Natural killer cell (primary cell): Measurements from ENCODE around the gene CHTOP. TPM values are rescaled to one million over a fixed set of nuclear protein-coding genes. Genes with fewer than 3 reads are reported as not detected.

ENCODE experiments used
- ATAC-seq, 3 donors: fragments of 150-1000 bp in 2 of 3; fragments of 200-7000 bp in 1 of 3; cut with Tn5 transposase; 1 replicate in 1 of 3; 2 replicates in 2 of 3; pipeline ENCODE4 v1.10.0; 2021; ENCODE audit warnings: mild to moderate bottlenecking in 2 of 3, moderate library complexity in 2 of 3
- DNase-seq, 2 donors: peaks; one replicate each; pipeline versions ENCODE4 v3.0.0 to v3.0.0-alpha.2; 2013 to 2021; ENCODE audit warnings: mixed read lengths in 1 of 2
- H3K27ac ChIP-seq: one replicate; pipeline ENCODE4 v1.5.1; 2013; ENCODE audit warnings: mild to moderate bottlenecking, low read length
- H3K27me3 ChIP-seq: one replicate; pipeline ENCODE4 v1.6.1; 2013; ENCODE audit warnings: low read length; ENCODE audit not compliant: control insufficient read depth, insufficient read depth
- H3K36me3 ChIP-seq: one replicate; pipeline ENCODE4 v1.6.1; 2013; ENCODE audit warnings: low read length; ENCODE audit not compliant: control insufficient read depth, insufficient read depth
- H3K4me1 ChIP-seq: one replicate; pipeline ENCODE4 v1.6.1; 2013; ENCODE audit warnings: low read length; ENCODE audit not compliant: control insufficient read depth, insufficient read depth
- H3K4me3 ChIP-seq: one replicate; pipeline ENCODE4 v1.5.1; 2013; ENCODE audit warnings: low read length
- H3K9me3 ChIP-seq: one replicate; pipeline ENCODE4 v1.6.1; 2013; ENCODE audit warnings: low read length; ENCODE audit not compliant: control insufficient read depth, insufficient read depth
- H3K27ac Mint-ChIP-seq, 2 donors: one replicate each; pipeline ENCODE4 v1.8.0; 2022; ENCODE audit warnings: mild to moderate bottlenecking in 2 of 2, mixed read lengths in 2 of 2, moderate library complexity in 1 of 2
- H3K27me3 Mint-ChIP-seq, 2 donors: one replicate each; pipeline ENCODE4 v1.8.0; 2022; ENCODE audit warnings: low read depth in 2 of 2, mixed read lengths in 2 of 2
- H3K36me3 Mint-ChIP-seq: one replicate; pipeline ENCODE4 v1.8.0; 2022; ENCODE audit warnings: mixed read lengths
- H3K4me1 Mint-ChIP-seq, 2 donors: one replicate each; pipeline ENCODE4 v1.8.0; 2022; ENCODE audit warnings: mixed read lengths in 2 of 2
- H3K4me3 Mint-ChIP-seq: one replicate; pipeline ENCODE4 v1.8.0; 2022; ENCODE audit warnings: mild to moderate bottlenecking, moderate library complexity, mixed read lengths
- H3K9me3 Mint-ChIP-seq, 2 donors: one replicate each; pipeline ENCODE4 v1.8.0; 2022; ENCODE audit warnings: mixed read lengths in 2 of 2
- WGBS: methylation state at CpG from one replicate; pipeline ENCODE4 v1.1.7; 2013; ENCODE audit warnings: missing lambda C conversion rate; ENCODE audit not compliant: insufficient coverage; 5-methylcytosine and 5-hydroxymethylcytosine counted together
- intact Hi-C: fragments of 100-400 bp; cut with micrococcal nuclease; formaldehyde crosslinking; loops from one replicate; pipeline ENCODE4 v1.14.2; 2022
- total RNA-seq, 4 donors: library from RNA; stranded (reverse); fragments of 120-200 nt in 1 of 4; gene quantifications; one replicate each; pipeline versions ENCODE4 v1.2.3 to v1.2.4, GENCODE V29; 2013 to 2022
- TF ChIP-seq, protein P1 (sequence below): fragments of 200-600 bp; IDR thresholded peaks from one replicate; pipeline ENCODE4 v1.8.0; 2022; ENCODE audit warnings: antibody characterized with exemption

CHTOP gene
- total RNA-seq, 3 donors from 2014 or later (not counting 1 experiment from before 2014, with no cell fraction given): 94.7 to 110 (median 106) TPM

DNA sequence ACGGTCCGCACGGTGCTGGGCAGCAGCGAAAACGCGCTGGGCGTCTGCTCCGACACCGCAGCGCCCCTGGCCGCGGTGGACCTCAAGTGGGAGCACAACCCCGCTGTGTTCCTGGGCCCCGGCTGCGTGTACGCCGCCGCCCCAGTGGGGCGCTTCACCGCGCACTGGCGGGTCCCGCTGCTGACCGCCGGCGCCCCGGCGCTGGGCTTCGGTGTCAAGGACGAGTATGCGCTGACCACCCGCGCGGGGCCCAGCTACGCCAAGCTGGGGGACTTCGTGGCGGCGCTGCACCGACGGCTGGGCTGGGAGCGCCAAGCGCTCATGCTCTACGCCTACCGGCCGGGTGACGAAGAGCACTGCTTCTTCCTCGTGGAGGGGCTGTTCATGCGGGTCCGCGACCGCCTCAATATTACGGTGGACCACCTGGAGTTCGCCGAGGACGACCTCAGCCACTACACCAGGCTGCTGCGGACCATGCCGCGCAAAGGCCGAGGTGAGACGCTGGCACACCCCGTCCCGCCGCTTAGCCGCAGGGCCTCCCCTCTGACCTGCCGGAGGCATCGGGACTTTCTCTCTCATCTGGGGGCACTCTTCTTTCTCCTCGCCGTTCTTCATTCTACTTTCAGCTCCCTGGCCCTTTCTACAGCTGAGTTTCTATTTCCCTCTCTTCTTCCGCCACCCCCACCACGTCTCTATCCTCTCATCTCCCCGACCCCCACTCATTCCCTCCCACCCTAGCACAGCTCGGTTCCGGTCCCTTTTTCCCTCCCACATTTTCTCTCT is 45.7 kb downstream of the CHTOP start:
- H3K27me3 Mint-ChIP-seq: peaks cover 48 to 55% of the 10 kb centered on the region in 2 donors
- H3K27ac Mint-ChIP-seq: peak overlapping the region in 1 of 2 donors; percentile 3
- Histone ChIP-seq H3K27ac (no peak overlapping the region), H3K9me3 (no peaks in the 10 kb centered on the region), H3K4me3 (peak overlapping the region; percentile 5), H3K4me1 (peaks cover 20% of the 10 kb centered on the region), H3K27me3 (peaks cover 18% of the 10 kb centered on the region), H3K36me3 (no peaks in the 10 kb centered on the region)
- intact Hi-C loops: loop anchor here (10.0 kb wide), 1 partner anchor 95 kb away; the partner anchor contains the start of gene SLC27A3
- TF ChIP-seq, protein P1, sequence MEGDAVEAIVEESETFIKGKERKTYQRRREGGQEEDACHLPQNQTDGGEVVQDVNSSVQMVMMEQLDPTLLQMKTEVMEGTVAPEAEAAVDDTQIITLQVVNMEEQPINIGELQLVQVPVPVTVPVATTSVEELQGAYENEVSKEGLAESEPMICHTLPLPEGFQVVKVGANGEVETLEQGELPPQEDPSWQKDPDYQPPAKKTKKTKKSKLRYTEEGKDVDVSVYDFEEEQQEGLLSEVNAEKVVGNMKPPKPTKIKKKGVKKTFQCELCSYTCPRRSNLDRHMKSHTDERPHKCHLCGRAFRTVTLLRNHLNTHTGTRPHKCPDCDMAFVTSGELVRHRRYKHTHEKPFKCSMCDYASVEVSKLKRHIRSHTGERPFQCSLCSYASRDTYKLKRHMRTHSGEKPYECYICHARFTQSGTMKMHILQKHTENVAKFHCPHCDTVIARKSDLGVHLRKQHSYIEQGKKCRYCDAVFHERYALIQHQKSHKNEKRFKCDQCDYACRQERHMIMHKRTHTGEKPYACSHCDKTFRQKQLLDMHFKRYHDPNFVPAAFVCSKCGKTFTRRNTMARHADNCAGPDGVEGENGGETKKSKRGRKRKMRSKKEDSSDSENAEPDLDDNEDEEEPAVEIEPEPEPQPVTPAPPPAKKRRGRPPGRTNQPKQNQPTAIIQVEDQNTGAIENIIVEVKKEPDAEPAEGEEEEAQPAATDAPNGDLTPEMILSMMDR: no peak
- no peaks in the 10 kb centered on the region for H3K9me3 Mint-ChIP-seq
- peak overlapping the region; percentile 86 for H3K4me3 Mint-ChIP-seq
- peak in 1 of 2 donors; percentile 55 for DNase-seq
- WGBS: 2% methylated on average over 73 of the region's 73 CpGs
- peaks cover 21 to 26% of the 10 kb centered on the region in 2 donors for H3K4me1 Mint-ChIP-seq
- no peaks in the 10 kb centered on the region for H3K36me3 Mint-ChIP-seq
- peak; percentile 55 to 68 (median 65) for ATAC-seq

DNA sequence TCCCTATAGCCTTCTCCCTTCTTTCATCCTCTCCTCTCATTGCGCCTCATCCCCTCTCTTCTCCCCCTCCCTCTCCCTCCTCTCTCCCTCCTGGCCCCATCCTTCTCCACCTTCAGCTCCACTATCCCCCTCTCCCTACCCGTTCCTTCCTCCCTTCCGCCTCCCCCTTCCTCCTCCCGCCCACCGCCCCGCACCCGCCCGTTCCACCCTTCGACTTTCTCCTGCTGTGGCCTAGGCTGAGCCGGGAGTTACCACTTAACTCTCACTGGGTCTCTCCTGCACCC is 46.2 kb downstream of the CHTOP start:
- H3K9me3 ChIP-seq: no peaks in the 10 kb centered on the region
- intact Hi-C loops: no loop called here
- Mint-ChIP-seq H3K36me3 (no peaks in the 10 kb centered on the region), H3K4me3 (peak overlapping the region; percentile 52), H3K27me3 (peaks cover 48 to 55% of the 10 kb centered on the region in 2 donors), H3K9me3 (no peaks in the 10 kb centered on the region), H3K27ac (no peak overlapping the region), H3K4me1 (peaks cover 21 to 26% of the 10 kb centered on the region in 2 donors)
- DNase-seq (no peak), ATAC-seq (no peak)
- peaks cover 20% of the 10 kb centered on the region for H3K4me1 ChIP-seq
- H3K27ac ChIP-seq: no peak overlapping the region
- H3K36me3 ChIP-seq: no peaks in the 10 kb centered on the region
- H3K27me3 ChIP-seq: peaks cover 18% of the 10 kb centered on the region
- 35% methylated on average over 10 of the region's 10 CpGs for WGBS
- no peak overlapping the region for H3K4me3 ChIP-seq
- TF ChIP-seq, protein P1: no peak

DNA sequence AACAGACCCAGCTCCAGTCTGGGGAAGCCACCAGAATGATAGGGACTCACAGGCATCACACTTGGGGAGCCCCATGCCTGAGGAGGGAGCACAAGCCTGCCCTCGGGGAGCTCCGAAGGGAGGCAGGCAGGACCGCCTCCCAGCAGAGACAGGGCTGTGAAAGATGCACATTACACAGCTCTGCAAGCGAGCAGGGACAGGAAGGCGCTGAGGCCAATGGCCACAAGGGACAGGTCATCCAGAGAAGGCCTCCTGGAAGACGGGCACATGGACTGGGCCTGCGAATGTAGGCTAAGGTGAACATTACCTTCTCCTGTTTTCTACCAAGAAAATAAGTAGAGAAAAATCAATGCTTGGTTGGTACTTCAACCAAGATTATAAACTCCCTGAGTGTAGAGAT is 48.9 kb downstream of the CHTOP start:
- Histone ChIP-seq H3K36me3 (no peaks in the 10 kb centered on the region), H3K27me3 (peaks cover 18% of the 10 kb centered on the region), H3K9me3 (no peaks in the 10 kb centered on the region), H3K4me1 (peaks cover 17% of the 10 kb centered on the region), H3K27ac (no peak overlapping the region), H3K4me3 (no peak overlapping the region)
- Mint-ChIP-seq H3K27ac (no peak overlapping the region), H3K36me3 (no peaks in the 10 kb centered on the region), H3K4me3 (no peak overlapping the region), H3K9me3 (no peaks in the 10 kb centered on the region), H3K4me1 (peaks cover 17 to 22% of the 10 kb centered on the region in 2 donors), H3K27me3 (peaks cover 41 to 53% of the 10 kb centered on the region in 2 donors)
- no peak for ATAC-seq
- DNase-seq: no peak
- WGBS: 93% methylated on average over 6 of the region's 7 CpGs
- intact Hi-C loops: no loop called here
- TF ChIP-seq, protein P1: no peak
